ENCODE data around the gene TNFRSF6B.
"Not testable (repeated sequence)": the region's sequence is repeated elsewhere in the genome, so short reads cannot be mapped to it uniquely, and the experiment has no call there.

The TNFRSF6B gene

GRCh38 chr20:63662813-63663189, 33.7 kb upstream of the TNFRSF6B start:
- H3K9ac ChIP-seq (ENCODE audit: low read depth in 1 of 2, low read length in 2 of 2): no peak overlapping the region
- no peak overlapping the region for H3K4me3 ChIP-seq (ENCODE audit: low read length in 2 of 2)
- H3K4me1 ChIP-seq (ENCODE audit: control insufficient read depth in 2 of 2, insufficient read depth in 2 of 2, low read length in 2 of 2): peaks cover 13% of the 10 kb centered on the region in 2 donors
- H3K27me3 ChIP-seq (ENCODE audit: control insufficient read depth in 2 of 2, insufficient read depth in 2 of 2, low read length in 2 of 2): no peaks in the 10 kb centered on the region
- no peak overlapping the region for H3K27ac ChIP-seq (ENCODE audit: low read depth in 2 of 2, low read length in 2 of 2)
- H3K36me3 ChIP-seq (ENCODE audit: control insufficient read depth in 2 of 2, insufficient read depth in 2 of 2, low read length in 2 of 2): peaks cover 7 to 46% of the 10 kb centered on the region in 2 donors
- no peaks in the 10 kb centered on the region for H3K9me3 ChIP-seq (ENCODE audit: control insufficient read depth in 2 of 2, low read length in 2 of 2)

- no peaks in the 10 kb centered on the region for H3K9me3 ChIP-seq (ENCODE audit: control insufficient read depth in 2 of 2, low read length in 2 of 2)
- H3K9ac ChIP-seq (ENCODE audit: low read depth in 1 of 2, low read length in 2 of 2): no peak overlapping the region
- H3K4me3 ChIP-seq (ENCODE audit: low read length in 2 of 2): no peak overlapping the region
- H3K36me3 ChIP-seq (ENCODE audit: control insufficient read depth in 2 of 2, insufficient read depth in 2 of 2, low read length in 2 of 2): peaks cover 11 to 50% of the 10 kb centered on the region in 2 donors
- no peak overlapping the region for H3K27ac ChIP-seq (ENCODE audit: low read depth in 2 of 2, low read length in 2 of 2)
- peaks cover 10% of the 10 kb centered on the region in 2 donors for H3K4me1 ChIP-seq (ENCODE audit: control insufficient read depth in 2 of 2, insufficient read depth in 2 of 2, low read length in 2 of 2)
- H3K27me3 ChIP-seq (ENCODE audit: control insufficient read depth in 2 of 2, insufficient read depth in 2 of 2, low read length in 2 of 2): no peaks in the 10 kb centered on the region
Measured at GRCh38 chr20:63663332-63664066, 33.0 kb upstream of the TNFRSF6B start.

- no peaks in the 10 kb centered on the region for H3K27me3 ChIP-seq (ENCODE audit: control insufficient read depth in 2 of 2, insufficient read depth in 2 of 2, low read length in 2 of 2)
- H3K9ac ChIP-seq (ENCODE audit: low read depth in 1 of 2, low read length in 2 of 2): no peak overlapping the region
- H3K9me3 ChIP-seq (ENCODE audit: control insufficient read depth in 2 of 2, low read length in 2 of 2): no peaks in the 10 kb centered on the region
- H3K4me3 ChIP-seq (ENCODE audit: low read length in 2 of 2): no peak overlapping the region
- H3K27ac ChIP-seq (ENCODE audit: low read depth in 2 of 2, low read length in 2 of 2): no peak overlapping the region
- H3K36me3 ChIP-seq (ENCODE audit: control insufficient read depth in 2 of 2, insufficient read depth in 2 of 2, low read length in 2 of 2): peaks cover 16 to 54% of the 10 kb centered on the region in 2 donors
- peaks cover 2% of the 10 kb centered on the region in 2 donors for H3K4me1 ChIP-seq (ENCODE audit: control insufficient read depth in 2 of 2, insufficient read depth in 2 of 2, low read length in 2 of 2)
Measured at GRCh38 chr20:63664143-63664851, 32.2 kb upstream of the TNFRSF6B start.

DNA sequence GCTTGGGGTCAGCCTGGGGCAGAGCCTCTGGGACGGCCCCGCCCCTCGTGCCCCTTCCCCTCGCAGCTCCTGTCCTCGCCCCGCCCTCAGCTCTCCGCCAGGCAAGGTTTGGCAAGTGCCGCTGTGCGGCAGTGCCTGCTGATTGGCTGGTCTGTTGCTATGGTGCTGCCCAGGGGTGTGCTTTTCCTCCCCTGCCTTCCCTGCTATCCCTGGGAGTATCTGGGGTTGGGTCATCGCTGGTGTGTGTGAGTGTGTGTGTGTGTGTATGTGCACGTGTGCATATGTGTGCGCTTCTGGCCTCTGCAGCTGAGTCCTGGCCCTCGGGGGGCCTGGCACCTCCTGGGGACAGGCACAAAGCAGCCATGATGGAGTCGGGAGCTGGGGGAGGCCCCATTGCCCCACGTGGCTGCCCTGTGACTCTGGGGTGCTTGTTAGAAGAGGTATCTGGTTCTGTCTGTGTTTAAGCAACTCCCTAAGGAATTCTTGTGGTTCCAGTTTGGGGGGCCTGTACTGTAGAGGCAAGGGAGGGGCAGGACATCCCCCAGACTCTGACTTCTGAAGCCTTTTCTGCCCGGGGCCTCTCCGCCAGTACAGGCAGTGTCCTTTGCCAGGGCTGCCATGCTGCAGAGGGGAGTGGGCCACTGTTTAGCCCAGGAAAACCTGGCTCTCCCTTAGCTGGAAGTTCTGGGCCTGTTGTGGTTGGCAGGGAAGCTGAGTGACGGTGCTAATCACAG, 31.4 kb upstream of the TNFRSF6B start:
- H3K36me3 ChIP-seq (ENCODE audit: control insufficient read depth in 2 of 2, insufficient read depth in 2 of 2, low read length in 2 of 2): peaks cover 16 to 54% of the 10 kb centered on the region in 2 donors
- no peak overlapping the region for H3K9ac ChIP-seq (ENCODE audit: low read depth in 1 of 2, low read length in 2 of 2)
- no peak overlapping the region for H3K27ac ChIP-seq (ENCODE audit: low read depth in 2 of 2, low read length in 2 of 2)

DNA sequence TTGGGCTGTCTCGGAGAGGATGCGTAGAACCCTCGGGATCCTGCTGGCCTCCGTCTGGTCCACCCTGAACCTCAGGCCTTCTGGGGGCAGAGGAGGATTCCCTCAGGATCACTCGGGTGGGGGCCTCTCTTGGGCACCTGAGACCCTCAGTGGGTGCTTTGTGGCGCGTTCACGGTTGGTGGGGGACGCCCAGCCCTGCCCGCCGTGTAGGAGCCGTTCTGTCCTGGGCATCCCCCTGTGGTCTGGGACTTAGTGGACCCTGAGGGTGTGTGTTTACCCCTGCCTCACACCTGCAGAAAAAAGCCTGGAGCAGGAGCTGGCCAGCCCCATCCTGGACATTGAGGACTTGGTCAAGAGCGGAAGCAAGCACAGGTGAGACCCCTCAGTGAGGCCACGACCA, 30.7 kb upstream of the TNFRSF6B start:
- no peak overlapping the region for H3K9ac ChIP-seq (ENCODE audit: low read depth in 1 of 2, low read length in 2 of 2)
- no peaks in the 10 kb centered on the region for H3K27me3 ChIP-seq (ENCODE audit: control insufficient read depth in 2 of 2, insufficient read depth in 2 of 2, low read length in 2 of 2)
- no peaks in the 10 kb centered on the region for H3K4me1 ChIP-seq (ENCODE audit: control insufficient read depth in 2 of 2, insufficient read depth in 2 of 2, low read length in 2 of 2)
- H3K27ac ChIP-seq (ENCODE audit: low read depth in 2 of 2, low read length in 2 of 2): no peak overlapping the region
- peaks cover 16 to 54% of the 10 kb centered on the region in 2 donors for H3K36me3 ChIP-seq (ENCODE audit: control insufficient read depth in 2 of 2, insufficient read depth in 2 of 2, low read length in 2 of 2)
- no peak overlapping the region for H3K4me3 ChIP-seq (ENCODE audit: low read length in 2 of 2)
- no peaks in the 10 kb centered on the region for H3K9me3 ChIP-seq (ENCODE audit: control insufficient read depth in 2 of 2, low read length in 2 of 2)

More for the DNA sequence above, 31.4 kb upstream of the TNFRSF6B start:
- no peaks in the 10 kb centered on the region for H3K4me1 ChIP-seq (ENCODE audit: control insufficient read depth in 2 of 2, insufficient read depth in 2 of 2, low read length in 2 of 2)
- H3K4me3 ChIP-seq (ENCODE audit: low read length in 2 of 2): no peak overlapping the region
- H3K9me3 ChIP-seq (ENCODE audit: control insufficient read depth in 2 of 2, low read length in 2 of 2): no peaks in the 10 kb centered on the region
- no peaks in the 10 kb centered on the region for H3K27me3 ChIP-seq (ENCODE audit: control insufficient read depth in 2 of 2, insufficient read depth in 2 of 2, low read length in 2 of 2)

GRCh38 chr20:63667858-63668257, 28.6 kb upstream of the TNFRSF6B start:
- Histone ChIP-seq H3K4me1 (ENCODE audit: control insufficient read depth in 2 of 2, insufficient read depth in 2 of 2, low read length in 2 of 2) (no peaks in the 10 kb centered on the region), H3K9ac (ENCODE audit: low read depth in 1 of 2, low read length in 2 of 2) (no peak overlapping the region), H3K4me3 (ENCODE audit: low read length in 2 of 2) (no peak overlapping the region), H3K27ac (ENCODE audit: low read depth in 2 of 2, low read length in 2 of 2) (no peak overlapping the region), H3K36me3 (ENCODE audit: control insufficient read depth in 2 of 2, insufficient read depth in 2 of 2, low read length in 2 of 2) (peaks cover 15 to 39% of the 10 kb centered on the region in 2 donors), H3K9me3 (ENCODE audit: control insufficient read depth in 2 of 2, low read length in 2 of 2) (no peaks in the 10 kb centered on the region), H3K27me3 (ENCODE audit: control insufficient read depth in 2 of 2, insufficient read depth in 2 of 2, low read length in 2 of 2) (no peaks in the 10 kb centered on the region)

- H3K9me3 ChIP-seq (ENCODE audit: control insufficient read depth in 2 of 2, low read length in 2 of 2): no peaks in the 10 kb centered on the region
- H3K9ac ChIP-seq (ENCODE audit: low read depth in 1 of 2, low read length in 2 of 2): no peak overlapping the region
- H3K4me1 ChIP-seq (ENCODE audit: control insufficient read depth in 2 of 2, insufficient read depth in 2 of 2, low read length in 2 of 2): no peaks in the 10 kb centered on the region
- H3K27me3 ChIP-seq (ENCODE audit: control insufficient read depth in 2 of 2, insufficient read depth in 2 of 2, low read length in 2 of 2): no peaks in the 10 kb centered on the region
- H3K4me3 ChIP-seq (ENCODE audit: low read length in 2 of 2): no peak overlapping the region
- no peak overlapping the region for H3K27ac ChIP-seq (ENCODE audit: low read depth in 2 of 2, low read length in 2 of 2)
- peaks cover 15 to 34% of the 10 kb centered on the region in 2 donors for H3K36me3 ChIP-seq (ENCODE audit: control insufficient read depth in 2 of 2, insufficient read depth in 2 of 2, low read length in 2 of 2)
Measured at GRCh38 chr20:63668351-63668750, 28.1 kb upstream of the TNFRSF6B start.

GRCh38 chr20:63671695-63672094, 24.8 kb upstream of the TNFRSF6B start:
- H3K4me3 ChIP-seq (ENCODE audit: low read length in 2 of 2); H3K9ac ChIP-seq (ENCODE audit: low read depth in 1 of 2, low read length in 2 of 2); H3K27ac ChIP-seq (ENCODE audit: low read depth in 2 of 2, low read length in 2 of 2); H3K4me1 ChIP-seq (ENCODE audit: control insufficient read depth in 2 of 2, insufficient read depth in 2 of 2, low read length in 2 of 2); H3K27me3 ChIP-seq (ENCODE audit: control insufficient read depth in 2 of 2, insufficient read depth in 2 of 2, low read length in 2 of 2); H3K9me3 ChIP-seq (ENCODE audit: control insufficient read depth in 2 of 2, low read length in 2 of 2): not testable (repeated sequence)
- peaks cover 15 to 32% of the 10 kb centered on the region in 2 donors for H3K36me3 ChIP-seq (ENCODE audit: control insufficient read depth in 2 of 2, insufficient read depth in 2 of 2, low read length in 2 of 2)

DNA sequence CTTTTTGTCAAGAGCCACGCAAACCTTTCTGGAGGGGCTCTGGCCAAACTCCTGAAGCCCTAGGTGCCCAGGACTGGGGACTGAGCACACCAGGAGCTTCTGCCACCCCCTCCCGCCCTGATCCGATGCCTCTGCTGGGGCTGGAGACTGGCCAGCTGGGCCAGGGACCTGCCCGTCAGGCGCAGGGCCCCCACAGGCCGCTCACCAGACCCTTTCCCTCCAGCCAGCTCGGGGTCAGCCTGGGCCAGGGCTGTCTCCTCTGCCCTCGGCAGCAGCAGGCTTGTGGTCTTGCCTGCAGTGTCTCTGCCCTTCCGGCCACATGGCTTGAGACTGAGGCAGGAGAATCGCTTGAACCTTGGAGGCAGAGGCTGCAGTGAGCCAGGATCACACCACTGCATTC, 23.8 kb upstream of the TNFRSF6B start:
- Histone ChIP-seq H3K27ac (ENCODE audit: low read depth in 2 of 2, low read length in 2 of 2) (no peak overlapping the region), H3K36me3 (ENCODE audit: control insufficient read depth in 2 of 2, insufficient read depth in 2 of 2, low read length in 2 of 2) (peaks cover 12 to 27% of the 10 kb centered on the region in 2 donors)

GRCh38 chr20:63673951-63674350, 22.5 kb upstream of the TNFRSF6B start:
- no peaks in the 10 kb centered on the region for H3K9me3 ChIP-seq (ENCODE audit: control insufficient read depth in 2 of 2, low read length in 2 of 2)
- H3K27ac ChIP-seq (ENCODE audit: low read depth in 2 of 2, low read length in 2 of 2): no peak overlapping the region
- no peak overlapping the region for H3K4me3 ChIP-seq (ENCODE audit: low read length in 2 of 2)
- peaks cover 9 to 23% of the 10 kb centered on the region in 2 donors for H3K36me3 ChIP-seq (ENCODE audit: control insufficient read depth in 2 of 2, insufficient read depth in 2 of 2, low read length in 2 of 2)
- no peaks in the 10 kb centered on the region for H3K27me3 ChIP-seq (ENCODE audit: control insufficient read depth in 2 of 2, insufficient read depth in 2 of 2, low read length in 2 of 2)
- H3K9ac ChIP-seq (ENCODE audit: low read depth in 1 of 2, low read length in 2 of 2): no peak overlapping the region
- no peaks in the 10 kb centered on the region for H3K4me1 ChIP-seq (ENCODE audit: control insufficient read depth in 2 of 2, insufficient read depth in 2 of 2, low read length in 2 of 2)

More for the DNA sequence above, 23.8 kb upstream of the TNFRSF6B start:
- Histone ChIP-seq H3K4me3 (ENCODE audit: low read length in 2 of 2) (no peak overlapping the region), H3K9ac (ENCODE audit: low read depth in 1 of 2, low read length in 2 of 2) (no peak overlapping the region), H3K4me1 (ENCODE audit: control insufficient read depth in 2 of 2, insufficient read depth in 2 of 2, low read length in 2 of 2) (no peaks in the 10 kb centered on the region), H3K27me3 (ENCODE audit: control insufficient read depth in 2 of 2, insufficient read depth in 2 of 2, low read length in 2 of 2) (no peaks in the 10 kb centered on the region), H3K9me3 (ENCODE audit: control insufficient read depth in 2 of 2, low read length in 2 of 2) (no peaks in the 10 kb centered on the region)

All from mucosa of rectum (tissue), 2 donors.